Activated CD4-positive, CD25-positive, alpha-beta regulatory T cell (primary cell): ENCODE data around the gene SETD2.
"Not testable (repeated sequence)": the region's sequence is repeated elsewhere in the genome, so short reads cannot be mapped to it uniquely, and the experiment has no call there.

Experiments
- DNase-seq, 4 experiments: peaks; one replicate each; lab custom pipeline; 2025; lab: John Stamatoyannopoulos, UW

The SETD2 gene

GRCh38 chr3:47164007-47164881 lies at the start of gene SETD2:
TSS of gene SETD2 (minus strand) at chr3:47164113. CDS start at chr3:47163924, 189 bp downstream.
- peak; percentile 63 to 72 (median 68) for DNase-seq

GRCh38 chr3:47210863-47211405 lies 47.0 kb upstream of the SETD2 start:
- DNase-seq, result no peak

- DNase-seq, result not testable (repeated sequence)
Measured at GRCh38 chr3:47206022-47206421, 42.1 kb upstream of the SETD2 start.

- DNase-seq, result no peak
Measured at GRCh38 chr3:47204875-47205274, 41.0 kb upstream of the SETD2 start.

GRCh38 chr3:47202542-47202941 lies 38.6 kb upstream of the SETD2 start:
- DNase-seq, result no peak

GRCh38 chr3:47197287-47197686 lies 33.4 kb upstream of the SETD2 start:
- no peak for DNase-seq

- DNase-seq, result no peak
Measured at GRCh38 chr3:47194994-47195393, 31.1 kb upstream of the SETD2 start.

GRCh38 chr3:47193871-47194859 lies 30.3 kb upstream of the SETD2 start:
- no peak for DNase-seq

- DNase-seq, result no peak
Measured at GRCh38 chr3:47186285-47186684, 22.4 kb upstream of the SETD2 start.

GRCh38 chr3:47181685-47182084 lies 17.8 kb upstream of the SETD2 start:
- DNase-seq, result not testable (repeated sequence)

- not testable (repeated sequence) for DNase-seq
Measured at GRCh38 chr3:47180011-47180410, 16.1 kb upstream of the SETD2 start.

- no peak for DNase-seq
Measured at GRCh38 chr3:47176582-47176981, 12.7 kb upstream of the SETD2 start.

- peak; percentile 15 to 41 (median 35) for DNase-seq
Measured at GRCh38 chr3:47163169-47164006, 525 bp downstream of the SETD2 start.

GRCh38 chr3:47162697-47163168 lies 1.2 kb downstream of the SETD2 start:
- no peak for DNase-seq

GRCh38 chr3:47161983-47162696 lies 1.8 kb downstream of the SETD2 start:
- no peak for DNase-seq

- no peak for DNase-seq
Measured at GRCh38 chr3:47159820-47160219, 4.1 kb downstream of the SETD2 start.

- no peak for DNase-seq
Measured at GRCh38 chr3:47158208-47158607, 5.7 kb downstream of the SETD2 start.

- no peak for DNase-seq
Measured at GRCh38 chr3:47156396-47156795, 7.5 kb downstream of the SETD2 start.

GRCh38 chr3:47152578-47152977 lies 11.3 kb downstream of the SETD2 start:
- no peak for DNase-seq

- no peak for DNase-seq
Measured at GRCh38 chr3:47151836-47152235, 12.1 kb downstream of the SETD2 start.
